Measurements from ENCODE around the gene HS3ST3A1.
A peak's percentile ranks its signal among the peaks of the same experiment; 100 is the strongest.

HS3ST3A1 gene

DNA sequence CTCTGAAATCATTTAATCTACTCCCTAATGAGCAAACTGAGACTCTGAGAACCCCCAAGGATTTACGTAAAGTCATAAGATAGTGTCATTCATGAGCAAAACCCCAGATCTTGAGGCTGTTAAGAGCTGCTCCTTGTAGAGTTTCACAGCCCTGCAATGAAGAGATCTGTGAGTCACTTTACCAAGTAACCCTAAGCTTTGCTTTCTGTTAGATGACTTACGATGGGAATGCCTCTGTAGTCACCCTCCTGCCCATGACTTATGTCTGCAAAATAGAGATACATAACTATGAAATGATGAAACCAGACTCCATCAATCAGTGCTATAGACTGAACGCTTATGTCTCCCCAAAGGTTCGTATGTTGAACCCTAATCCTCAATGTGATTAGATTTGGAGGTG, 117.7 kb downstream of the HS3ST3A1 start:
- H3K9ac ChIP-seq (ENCODE audit: low read length), result no peak overlapping the region
- H4K91ac ChIP-seq (ENCODE audit: low read length), result no peak overlapping the region
- WGBS, result 92% methylated on average over 4 of the region's 4 CpGs
- no peak overlapping the region for H3K18ac ChIP-seq (ENCODE audit: low read depth in 1 of 2, low read length in 2 of 2)
- H3K79me1 ChIP-seq (replicated peaks; ENCODE audit: low read length, poor library complexity, severe bottlenecking), result no peaks in the 10 kb centered on the region
- no peak overlapping the region for H3K14ac ChIP-seq (ENCODE audit: low read length in 2 of 2)
- H2BK12ac ChIP-seq (ENCODE audit: low read length in 2 of 2), result no peak overlapping the region
- H4K8ac ChIP-seq (ENCODE audit: low read length), result no peak overlapping the region
- H3K23ac ChIP-seq (ENCODE audit: low read length in 2 of 2), result no peak overlapping the region
- no peak for DNase-seq
- H3K36me3 ChIP-seq (ENCODE audit: control insufficient read depth in 1 of 2, insufficient read depth in 2 of 2, low read depth in 1 of 2, low read length in 2 of 2), result no peaks in the 10 kb centered on the region
- H3K4ac ChIP-seq (ENCODE audit: low read depth in 1 of 2, low read length in 2 of 2), result no peak overlapping the region
- peaks cover 21% of the 10 kb centered on the region for H3K9me3 ChIP-seq (ENCODE audit: control insufficient read depth, low read length)
- no peak overlapping the region for H2AFZ ChIP-seq (ENCODE audit: low read depth, low read length)
- no peak overlapping the region for H3K4me3 ChIP-seq (ENCODE audit: insufficient read depth in 1 of 2, low read depth in 1 of 2, low read length in 2 of 2)
- H2BK15ac ChIP-seq (ENCODE audit: low read depth, poor library complexity, severe bottlenecking), result no peak overlapping the region
- no peaks in the 10 kb centered on the region for H3K27me3 ChIP-seq (ENCODE audit: control insufficient read depth in 1 of 2, insufficient read depth in 1 of 2, low read length in 2 of 2)
- H2AK5ac ChIP-seq (ENCODE audit: low read length, severe bottlenecking), result no peak overlapping the region
- H2BK5ac ChIP-seq (ENCODE audit: low read depth, low read length, poor library complexity, severe bottlenecking), result no peak overlapping the region
- no peak overlapping the region for H3K4me2 ChIP-seq (ENCODE audit: low read length, poor library complexity, severe bottlenecking)
- H2BK120ac ChIP-seq (ENCODE audit: low read depth, low read length), result no peak overlapping the region
- H3K4me1 ChIP-seq (ENCODE audit: control insufficient read depth, insufficient read depth, low read depth, low read length), result no peaks in the 10 kb centered on the region
- no peak overlapping the region for H3K27ac ChIP-seq (ENCODE audit: low read length, poor library complexity, severe bottlenecking)

GRCh38 chr17:13480877-13481276, 120.9 kb downstream of the HS3ST3A1 start:
- Histone ChIP-seq H3K79me1 (replicated peaks; ENCODE audit: low read length, poor library complexity, severe bottlenecking) (no peaks in the 10 kb centered on the region), H3K14ac (ENCODE audit: low read length in 2 of 2) (no peak overlapping the region), H3K27ac (ENCODE audit: low read length, poor library complexity, severe bottlenecking) (no peak overlapping the region), H3K36me3 (ENCODE audit: control insufficient read depth in 1 of 2, insufficient read depth in 2 of 2, low read depth in 1 of 2, low read length in 2 of 2) (no peaks in the 10 kb centered on the region), H3K4me1 (ENCODE audit: control insufficient read depth, insufficient read depth, low read depth, low read length) (no peaks in the 10 kb centered on the region), H2BK12ac (ENCODE audit: low read length in 2 of 2) (no peak overlapping the region), H3K9me3 (ENCODE audit: control insufficient read depth, low read length) (peaks cover 21% of the 10 kb centered on the region), H2AFZ (ENCODE audit: low read depth, low read length) (no peak overlapping the region), H3K27me3 (ENCODE audit: control insufficient read depth in 1 of 2, insufficient read depth in 1 of 2, low read length in 2 of 2) (no peaks in the 10 kb centered on the region), H4K91ac (ENCODE audit: low read length) (no peak overlapping the region), H2BK5ac (ENCODE audit: low read depth, low read length, poor library complexity, severe bottlenecking) (no peak overlapping the region), H2BK15ac (ENCODE audit: low read depth, poor library complexity, severe bottlenecking) (no peak overlapping the region), H2AK5ac (ENCODE audit: low read length, severe bottlenecking) (no peak overlapping the region), H4K8ac (ENCODE audit: low read length) (no peak overlapping the region), H2BK120ac (ENCODE audit: low read depth, low read length) (no peak overlapping the region), H3K4ac (ENCODE audit: low read depth in 1 of 2, low read length in 2 of 2) (no peak overlapping the region), H3K23ac (ENCODE audit: low read length in 2 of 2) (no peak overlapping the region), H3K18ac (ENCODE audit: low read depth in 1 of 2, low read length in 2 of 2) (no peak overlapping the region), H3K9ac (ENCODE audit: low read length) (no peak overlapping the region), H3K4me3 (ENCODE audit: insufficient read depth in 1 of 2, low read depth in 1 of 2, low read length in 2 of 2) (peak overlapping the region in 1 of 2 experiments; percentile 13), H3K4me2 (ENCODE audit: low read length, poor library complexity, severe bottlenecking) (no peak overlapping the region)
- no peak for DNase-seq

DNA sequence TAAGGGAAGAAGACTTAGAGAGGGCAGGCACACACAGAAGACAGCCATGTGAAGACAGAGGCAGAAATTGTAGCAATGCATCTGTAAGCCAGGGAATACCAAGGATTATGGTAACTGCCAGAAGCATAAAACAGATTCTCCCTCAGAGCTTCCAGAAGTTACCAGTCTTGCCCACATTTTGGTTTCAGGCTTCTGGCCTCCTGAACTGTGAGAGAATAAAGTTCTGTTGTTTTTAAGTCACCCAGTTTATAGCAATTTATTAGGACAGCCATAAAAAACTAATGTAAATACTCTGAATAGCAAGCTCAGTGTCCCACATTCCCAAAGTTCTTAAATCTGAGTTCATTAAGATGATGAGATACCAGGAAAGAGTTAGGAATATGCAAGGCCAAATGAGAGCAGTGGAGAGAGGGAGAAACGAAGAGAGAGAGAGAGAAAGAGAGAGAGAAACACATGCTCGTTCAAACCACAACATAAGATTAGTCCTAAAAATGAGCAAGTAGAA, 123.4 kb downstream of the HS3ST3A1 start:
- WGBS, result 83% methylated on average over 1 of the region's 2 CpGs
- H2AK5ac ChIP-seq (ENCODE audit: low read length, severe bottlenecking), result no peak overlapping the region
- H3K27ac ChIP-seq (ENCODE audit: low read length, poor library complexity, severe bottlenecking), result no peak overlapping the region

DNA sequence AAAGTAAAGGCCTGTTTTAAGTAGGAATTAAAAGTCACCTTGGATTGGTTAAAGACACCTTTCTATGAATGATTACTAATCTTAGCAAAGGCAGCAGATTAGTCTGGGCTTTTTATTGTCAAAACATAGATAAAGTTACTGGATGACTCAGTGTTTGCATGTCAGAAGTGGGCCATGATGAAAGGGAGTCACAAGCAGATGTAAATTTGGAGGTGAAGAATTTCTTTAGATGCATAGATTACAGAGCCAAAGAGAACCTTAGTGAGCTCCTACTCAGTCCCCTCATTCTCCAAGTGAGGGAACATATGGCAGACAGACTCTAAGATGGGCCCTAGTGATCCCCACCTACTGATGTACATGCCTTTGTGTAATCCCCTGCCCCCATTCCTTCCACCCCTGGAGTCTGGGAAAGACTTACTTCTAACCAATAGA, 124.5 kb downstream of the HS3ST3A1 start:
- Histone ChIP-seq H3K4me1 (ENCODE audit: control insufficient read depth, insufficient read depth, low read depth, low read length) (no peaks in the 10 kb centered on the region), H2BK15ac (ENCODE audit: low read depth, poor library complexity, severe bottlenecking) (no peak overlapping the region), H3K18ac (ENCODE audit: low read depth in 1 of 2, low read length in 2 of 2) (no peak overlapping the region), H2BK120ac (ENCODE audit: low read depth, low read length) (no peak overlapping the region), H2AFZ (ENCODE audit: low read depth, low read length) (no peak overlapping the region), H3K36me3 (ENCODE audit: control insufficient read depth in 1 of 2, insufficient read depth in 2 of 2, low read depth in 1 of 2, low read length in 2 of 2) (no peaks in the 10 kb centered on the region), H3K4ac (ENCODE audit: low read depth in 1 of 2, low read length in 2 of 2) (no peak overlapping the region), H3K79me1 (replicated peaks; ENCODE audit: low read length, poor library complexity, severe bottlenecking) (no peaks in the 10 kb centered on the region), H3K9ac (ENCODE audit: low read length) (no peak overlapping the region), H3K27me3 (ENCODE audit: control insufficient read depth in 1 of 2, insufficient read depth in 1 of 2, low read length in 2 of 2) (no peaks in the 10 kb centered on the region), H3K9me3 (ENCODE audit: control insufficient read depth, low read length) (peaks cover 14% of the 10 kb centered on the region), H2BK5ac (ENCODE audit: low read depth, low read length, poor library complexity, severe bottlenecking) (no peak overlapping the region), H2AK5ac (ENCODE audit: low read length, severe bottlenecking) (no peak overlapping the region), H3K14ac (ENCODE audit: low read length in 2 of 2) (no peak overlapping the region), H3K4me2 (ENCODE audit: low read length, poor library complexity, severe bottlenecking) (no peak overlapping the region), H3K4me3 (ENCODE audit: insufficient read depth in 1 of 2, low read depth in 1 of 2, low read length in 2 of 2) (no peak overlapping the region), H3K23ac (ENCODE audit: low read length in 2 of 2) (no peak overlapping the region), H2BK12ac (ENCODE audit: low read length in 2 of 2) (no peak overlapping the region), H4K8ac (ENCODE audit: low read length) (no peak overlapping the region), H4K91ac (ENCODE audit: low read length) (no peak overlapping the region), H3K27ac (ENCODE audit: low read length, poor library complexity, severe bottlenecking) (no peak overlapping the region)
- peak; percentile 49 for DNase-seq

More for the DNA sequence above, 123.4 kb downstream of the HS3ST3A1 start:
- H2AFZ ChIP-seq (ENCODE audit: low read depth, low read length), result no peak overlapping the region
- no peak overlapping the region for H3K18ac ChIP-seq (ENCODE audit: low read depth in 1 of 2, low read length in 2 of 2)
- H2BK120ac ChIP-seq (ENCODE audit: low read depth, low read length), result no peak overlapping the region
- no peak overlapping the region for H4K8ac ChIP-seq (ENCODE audit: low read length)
- H3K9me3 ChIP-seq (ENCODE audit: control insufficient read depth, low read length), result peaks cover 14% of the 10 kb centered on the region
- no peaks in the 10 kb centered on the region for H3K4me1 ChIP-seq (ENCODE audit: control insufficient read depth, insufficient read depth, low read depth, low read length)
- no peak overlapping the region for H3K14ac ChIP-seq (ENCODE audit: low read length in 2 of 2)
- no peak overlapping the region for H2BK5ac ChIP-seq (ENCODE audit: low read depth, low read length, poor library complexity, severe bottlenecking)
- no peak overlapping the region for H3K4me2 ChIP-seq (ENCODE audit: low read length, poor library complexity, severe bottlenecking)
- no peaks in the 10 kb centered on the region for H3K79me1 ChIP-seq (replicated peaks; ENCODE audit: low read length, poor library complexity, severe bottlenecking)
- H3K36me3 ChIP-seq (ENCODE audit: control insufficient read depth in 1 of 2, insufficient read depth in 2 of 2, low read depth in 1 of 2, low read length in 2 of 2), result no peaks in the 10 kb centered on the region
- H3K4ac ChIP-seq (ENCODE audit: low read depth in 1 of 2, low read length in 2 of 2), result no peak overlapping the region
- H2BK15ac ChIP-seq (ENCODE audit: low read depth, poor library complexity, severe bottlenecking), result no peak overlapping the region
- DNase-seq, result no peak
- no peak overlapping the region for H4K91ac ChIP-seq (ENCODE audit: low read length)
- H3K27me3 ChIP-seq (ENCODE audit: control insufficient read depth in 1 of 2, insufficient read depth in 1 of 2, low read length in 2 of 2), result no peaks in the 10 kb centered on the region
- H2BK12ac ChIP-seq (ENCODE audit: low read length in 2 of 2), result no peak overlapping the region
- no peak overlapping the region for H3K4me3 ChIP-seq (ENCODE audit: insufficient read depth in 1 of 2, low read depth in 1 of 2, low read length in 2 of 2)
- H3K23ac ChIP-seq (ENCODE audit: low read length in 2 of 2), result no peak overlapping the region
- H3K9ac ChIP-seq (ENCODE audit: low read length), result no peak overlapping the region
